GM12875 (cell line): ENCODE data around the gene CUBN.

ENCODE experiments used
- H3K4me3 ChIP-seq: one replicate; pipeline ENCODE4 v1.5.1; 2011; ENCODE audit warnings: low read depth, low read length, control low read depth
- CTCF ChIP-seq: IDR thresholded peaks from 2 replicates; pipeline ENCODE4 v1.5.1; 2011; ENCODE audit warnings: low read depth, mild to moderate bottlenecking, control low read depth, inconsistent platforms, low read length, moderate library complexity, borderline replicate concordance; ENCODE audit not compliant: insufficient read depth

The CUBN gene

GRCh38 chr10:16820018-16820417, 309.6 kb downstream of the CUBN start:
- TF ChIP-seq CTCF: no peak
- H3K4me3 ChIP-seq: no peak overlapping the region

GRCh38 chr10:16819436-16819835, 310.2 kb downstream of the CUBN start:
- TF ChIP-seq CTCF: no peak

GRCh38 chr10:16819026-16819425, 310.6 kb downstream of the CUBN start:
- H3K4me3 ChIP-seq: no peak overlapping the region
- TF ChIP-seq CTCF: no peak

More at GRCh38 chr10:16819436-16819835, 310.2 kb downstream of the CUBN start:
- H3K4me3 ChIP-seq: no peak overlapping the region

GRCh38 chr10:16817125-16818019, 312.2 kb downstream of the CUBN start, which contains the start of gene RSU1:
TSS of gene RSU1 (minus strand) at chr10:16817424. CDS start at chr10:16817081, 343 bp downstream.
- no peak for TF ChIP-seq CTCF
- H3K4me3 ChIP-seq: peak within 1 kb of the TSS; percentile 75

GRCh38 chr10:16816830-16817124, 312.8 kb downstream of the CUBN start:
- peak overlapping the region; percentile 75 for H3K4me3 ChIP-seq

GRCh38 chr10:16816171-16816570, 313.4 kb downstream of the CUBN start:
- no peak for TF ChIP-seq CTCF
- H3K4me3 ChIP-seq: no peak overlapping the region

More at GRCh38 chr10:16816830-16817124, 312.8 kb downstream of the CUBN start:
- no peak for TF ChIP-seq CTCF

- H3K4me3 ChIP-seq: no peak overlapping the region
- TF ChIP-seq CTCF: no peak
These were observed 315.6 kb downstream of the CUBN start for GRCh38 chr10:16814012-16814411.
